Hepatocyte (in vitro differentiated cells): Measurements from ENCODE around the gene FNBP1L.

ENCODE experiments used
- CTCF ChIP-seq: fragments of 200-600 bp; sonication (generic); IDR thresholded peaks from 2 replicates; pipeline ENCODE4 v1.5.1; 2016; ENCODE audit warnings: antibody characterized with exemption, mild to moderate bottlenecking; ENCODE audit not compliant: poor library complexity
- EZH2 ChIP-seq: fragments of 200-600 bp; sonication (generic); IDR thresholded peaks from 2 replicates; pipeline ENCODE4 v1.6.1; 2016; ENCODE audit warnings: antibody characterized with exemption, mild to moderate bottlenecking, borderline replicate concordance

- TF ChIP-seq CTCF (no peak), EZH2 (no peak)
Observed at GRCh38 chr1:93446837-93447451, 974 bp upstream of the FNBP1L start.
